Thyroid gland (tissue), 4 donors: ENCODE measurements around the gene CARMIL1.

Experiments
- POLR2A ChIP-seq, 2 donors: fragments of 450-650 bp; IDR thresholded peaks; one replicate each; pipeline ENCODE4 v1.6.1; 2017; ENCODE audit warnings: antibody characterized with exemption in 2 of 2, mild to moderate bottlenecking in 2 of 2, moderate library complexity in 1 of 2
- TF ChIP-seq, protein P1 (sequence below), 6 experiments: fragments of 200-600 bp in 3 of 6; fragments of 450-650 bp in 3 of 6; sonication (generic) in 3 of 6; IDR thresholded peaks; one replicate each; pipeline ENCODE4 v1.5.1; 2016 to 2019; ENCODE audit warnings: antibody characterized with exemption in 6 of 6, mild to moderate bottlenecking in 2 of 6, inconsistent platforms in 1 of 6, moderate library complexity in 1 of 6

DNA sequence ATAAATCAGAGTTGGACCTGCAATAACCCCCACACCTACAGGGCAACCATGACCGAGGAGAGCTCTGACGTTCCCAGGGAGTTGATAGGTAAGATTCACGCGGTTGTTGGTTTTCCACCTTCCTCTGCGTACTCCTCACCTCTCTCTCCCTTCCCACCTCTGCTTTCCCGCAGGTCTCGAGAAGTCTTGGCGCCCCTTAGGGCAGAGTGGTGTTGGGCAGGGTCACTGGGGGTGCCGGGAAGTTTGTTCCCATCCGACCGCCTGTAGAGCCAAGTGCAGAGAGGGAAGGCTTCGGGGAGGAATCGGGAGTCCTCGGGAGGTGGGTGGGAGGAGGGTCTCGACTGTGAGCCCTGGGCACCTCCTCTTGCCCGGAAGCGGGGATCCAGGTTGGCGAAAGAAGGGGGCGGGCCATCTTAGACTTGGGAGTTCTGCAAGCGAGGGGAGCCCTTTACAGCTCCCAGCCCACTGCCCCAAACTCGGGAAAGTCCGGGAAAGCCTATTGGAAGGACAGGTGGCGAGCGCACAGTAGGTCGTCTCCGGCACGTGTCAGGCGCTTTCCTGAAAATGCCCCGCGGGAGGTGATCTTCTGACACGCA is 672 bp downstream of the CARMIL1 start:
- TF ChIP-seq POLR2A (IDR thresholded peaks at IDR 0.05), result peak in 1 of 2 donors; percentile 8
- TF ChIP-seq, protein P1, sequence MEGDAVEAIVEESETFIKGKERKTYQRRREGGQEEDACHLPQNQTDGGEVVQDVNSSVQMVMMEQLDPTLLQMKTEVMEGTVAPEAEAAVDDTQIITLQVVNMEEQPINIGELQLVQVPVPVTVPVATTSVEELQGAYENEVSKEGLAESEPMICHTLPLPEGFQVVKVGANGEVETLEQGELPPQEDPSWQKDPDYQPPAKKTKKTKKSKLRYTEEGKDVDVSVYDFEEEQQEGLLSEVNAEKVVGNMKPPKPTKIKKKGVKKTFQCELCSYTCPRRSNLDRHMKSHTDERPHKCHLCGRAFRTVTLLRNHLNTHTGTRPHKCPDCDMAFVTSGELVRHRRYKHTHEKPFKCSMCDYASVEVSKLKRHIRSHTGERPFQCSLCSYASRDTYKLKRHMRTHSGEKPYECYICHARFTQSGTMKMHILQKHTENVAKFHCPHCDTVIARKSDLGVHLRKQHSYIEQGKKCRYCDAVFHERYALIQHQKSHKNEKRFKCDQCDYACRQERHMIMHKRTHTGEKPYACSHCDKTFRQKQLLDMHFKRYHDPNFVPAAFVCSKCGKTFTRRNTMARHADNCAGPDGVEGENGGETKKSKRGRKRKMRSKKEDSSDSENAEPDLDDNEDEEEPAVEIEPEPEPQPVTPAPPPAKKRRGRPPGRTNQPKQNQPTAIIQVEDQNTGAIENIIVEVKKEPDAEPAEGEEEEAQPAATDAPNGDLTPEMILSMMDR (IDR thresholded peaks at IDR 0.05), result peak in 1 of 6 experiments; percentile 0
